ENCODE data around the gene MED14. TPM values are rescaled to one million over a fixed set of nuclear protein-coding genes. Genes with fewer than 3 reads are reported as not detected.

MED14 gene
- total and polyA plus RNA-seq, 2 experiments from 2014 or later: 16.0 to 31.9 TPM

DNA sequence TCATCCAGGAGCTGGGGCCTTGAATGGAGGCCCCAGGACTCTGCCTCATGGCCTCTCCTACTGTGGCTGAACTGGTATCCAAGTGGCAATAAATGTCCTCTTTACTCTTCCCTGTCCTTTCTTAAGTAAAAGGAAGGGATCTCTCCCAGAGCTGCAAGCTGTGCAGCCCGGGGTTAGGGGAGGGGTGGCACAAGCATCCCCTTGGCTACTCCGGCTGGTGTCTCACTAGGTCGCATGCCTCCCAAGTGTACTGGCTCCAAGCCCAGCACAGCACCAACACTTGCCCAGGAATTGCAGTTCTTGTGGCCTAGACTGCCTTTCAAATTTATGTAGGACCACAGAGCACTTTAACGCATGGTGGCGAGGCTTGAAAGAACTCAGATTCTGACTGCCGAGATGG, 44.7 kb upstream of the MED14 start:
- no peak overlapping the region for H3K4me2 ChIP-seq
- H3K36me3 ChIP-seq (replicated peaks; ENCODE audit: insufficient read depth, low read depth): no peaks in the 10 kb centered on the region
- no peaks in the 10 kb centered on the region for H3K9me3 ChIP-seq (ENCODE audit: low read depth)
- WGBS (ENCODE audit: low lambda C conversion rate, missing lambda C conversion rate): 81% methylated on average over 6 of the region's 6 CpGs
- no peak overlapping the region for H2AFZ ChIP-seq
- H3K27me3 ChIP-seq: no peaks in the 10 kb centered on the region
- no peak overlapping the region for H3K4me3 ChIP-seq
- no peaks in the 10 kb centered on the region for H3K4me1 ChIP-seq (ENCODE audit: insufficient read depth)
- H3K79me2 ChIP-seq: no peaks in the 10 kb centered on the region
- DNase-seq (ENCODE audit: low spot score): no peak
- no peaks in the 10 kb centered on the region for H4K20me1 ChIP-seq (ENCODE audit: insufficient read depth, poor library complexity, severe bottlenecking)
- H3K9me2 ChIP-seq (replicated peaks; ENCODE audit: insufficient read depth): no peaks in the 10 kb centered on the region
- no peak overlapping the region for H3K27ac ChIP-seq
- TF ChIP-seq, protein P1, sequence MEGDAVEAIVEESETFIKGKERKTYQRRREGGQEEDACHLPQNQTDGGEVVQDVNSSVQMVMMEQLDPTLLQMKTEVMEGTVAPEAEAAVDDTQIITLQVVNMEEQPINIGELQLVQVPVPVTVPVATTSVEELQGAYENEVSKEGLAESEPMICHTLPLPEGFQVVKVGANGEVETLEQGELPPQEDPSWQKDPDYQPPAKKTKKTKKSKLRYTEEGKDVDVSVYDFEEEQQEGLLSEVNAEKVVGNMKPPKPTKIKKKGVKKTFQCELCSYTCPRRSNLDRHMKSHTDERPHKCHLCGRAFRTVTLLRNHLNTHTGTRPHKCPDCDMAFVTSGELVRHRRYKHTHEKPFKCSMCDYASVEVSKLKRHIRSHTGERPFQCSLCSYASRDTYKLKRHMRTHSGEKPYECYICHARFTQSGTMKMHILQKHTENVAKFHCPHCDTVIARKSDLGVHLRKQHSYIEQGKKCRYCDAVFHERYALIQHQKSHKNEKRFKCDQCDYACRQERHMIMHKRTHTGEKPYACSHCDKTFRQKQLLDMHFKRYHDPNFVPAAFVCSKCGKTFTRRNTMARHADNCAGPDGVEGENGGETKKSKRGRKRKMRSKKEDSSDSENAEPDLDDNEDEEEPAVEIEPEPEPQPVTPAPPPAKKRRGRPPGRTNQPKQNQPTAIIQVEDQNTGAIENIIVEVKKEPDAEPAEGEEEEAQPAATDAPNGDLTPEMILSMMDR (IDR thresholded peaks at IDR 0.05; ENCODE audit: poor library complexity): no peak
- no peak for TF ChIP-seq EZH2 (IDR thresholded peaks at IDR 0.05; ENCODE audit: borderline replicate concordance)
- TF ChIP-seq EZH2phosphoT487 (IDR thresholded peaks at IDR 0.05; ENCODE audit: low read depth, severe bottlenecking, unreplicated experiment): no peak

DNA sequence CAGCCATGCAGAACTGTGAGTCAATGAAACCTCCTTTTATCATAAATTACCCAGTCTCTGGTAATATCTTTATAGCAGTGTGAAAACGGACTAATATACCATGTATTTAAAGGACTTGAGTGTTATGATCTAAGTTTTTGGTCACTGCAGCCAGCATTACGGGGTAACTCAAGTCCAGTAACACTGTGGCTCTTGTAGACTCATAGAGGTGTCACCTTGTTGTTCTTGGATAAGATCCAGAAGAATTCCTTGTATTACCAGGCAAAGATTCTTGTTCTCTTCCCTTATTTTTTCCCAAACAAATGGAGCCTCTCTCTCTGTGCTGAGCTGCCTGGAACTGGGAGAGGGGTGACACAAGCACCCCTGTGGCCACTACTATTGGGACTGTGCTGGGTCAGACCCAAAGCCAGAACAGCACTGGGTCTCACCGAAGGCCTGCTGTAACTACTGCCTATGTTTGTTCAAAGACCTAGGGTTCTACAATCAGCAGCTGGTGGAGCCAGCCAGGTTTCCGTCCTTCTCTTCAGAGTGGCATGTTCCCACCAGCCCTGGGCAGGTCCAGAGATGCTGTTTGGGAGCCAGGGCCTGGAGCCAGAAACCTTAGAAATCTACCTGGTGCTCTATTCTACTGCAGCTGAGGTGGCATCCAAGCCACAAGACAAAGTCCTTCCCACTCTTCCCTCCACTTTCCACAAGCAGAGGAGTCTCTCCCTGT, 43.7 kb upstream of the MED14 start:
- DNase-seq (ENCODE audit: low spot score): no peak
- Histone ChIP-seq H3K79me2 (no peaks in the 10 kb centered on the region), H3K4me3 (no peak overlapping the region), H3K4me1 (ENCODE audit: insufficient read depth) (no peaks in the 10 kb centered on the region), H4K20me1 (ENCODE audit: insufficient read depth, poor library complexity, severe bottlenecking) (no peaks in the 10 kb centered on the region), H3K4me2 (no peak overlapping the region), H2AFZ (no peak overlapping the region), H3K27ac (no peak overlapping the region), H3K27me3 (no peaks in the 10 kb centered on the region), H3K9me3 (ENCODE audit: low read depth) (no peaks in the 10 kb centered on the region), H3K36me3 (replicated peaks; ENCODE audit: insufficient read depth, low read depth) (no peaks in the 10 kb centered on the region), H3K9me2 (replicated peaks; ENCODE audit: insufficient read depth) (no peaks in the 10 kb centered on the region)
- 86% methylated on average over 4 of the region's 4 CpGs for WGBS (ENCODE audit: low lambda C conversion rate, missing lambda C conversion rate)
- TF ChIP-seq, protein P1 (IDR thresholded peaks at IDR 0.05; ENCODE audit: poor library complexity): no peak
- no peak for TF ChIP-seq EZH2phosphoT487 (IDR thresholded peaks at IDR 0.05; ENCODE audit: low read depth, severe bottlenecking, unreplicated experiment)
- TF ChIP-seq EZH2 (IDR thresholded peaks at IDR 0.05; ENCODE audit: borderline replicate concordance): no peak

DNA sequence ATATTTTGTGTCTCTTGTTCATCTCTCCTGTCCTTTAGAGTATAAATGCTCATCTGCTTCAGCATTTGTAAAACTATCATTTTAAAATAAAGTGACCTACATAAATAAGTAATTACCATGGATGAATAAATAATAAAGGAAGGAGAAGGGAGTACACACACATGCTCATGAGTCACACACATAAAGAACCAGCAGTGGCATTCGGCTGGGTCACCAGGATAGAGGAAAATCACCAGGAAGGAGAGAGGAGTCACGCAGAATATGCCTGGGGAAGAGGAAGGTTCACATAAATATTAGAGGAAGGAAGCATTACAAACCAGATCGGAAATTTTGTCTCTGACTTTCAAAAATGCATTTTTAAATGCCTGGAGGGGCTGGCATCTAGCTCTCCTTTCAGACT, 38.5 kb upstream of the MED14 start:
- no peaks in the 10 kb centered on the region for H4K20me1 ChIP-seq (ENCODE audit: insufficient read depth, poor library complexity, severe bottlenecking)
- no peak overlapping the region for H3K27ac ChIP-seq
- H2AFZ ChIP-seq: no peak overlapping the region

More for the DNA sequence above, 38.5 kb upstream of the MED14 start:
- TF ChIP-seq EZH2 (IDR thresholded peaks at IDR 0.05; ENCODE audit: borderline replicate concordance): no peak
- no peak for TF ChIP-seq EZH2phosphoT487 (IDR thresholded peaks at IDR 0.05; ENCODE audit: low read depth, severe bottlenecking, unreplicated experiment)
- TF ChIP-seq, protein P1 (IDR thresholded peaks at IDR 0.05; ENCODE audit: poor library complexity): no peak
- Histone ChIP-seq H3K79me2 (no peaks in the 10 kb centered on the region), H3K4me1 (ENCODE audit: insufficient read depth) (no peaks in the 10 kb centered on the region), H3K36me3 (replicated peaks; ENCODE audit: insufficient read depth, low read depth) (no peaks in the 10 kb centered on the region), H3K9me2 (replicated peaks; ENCODE audit: insufficient read depth) (no peaks in the 10 kb centered on the region), H3K4me2 (no peak overlapping the region), H3K27me3 (no peaks in the 10 kb centered on the region), H3K9me3 (ENCODE audit: low read depth) (no peaks in the 10 kb centered on the region), H3K4me3 (no peak overlapping the region)
- no peak for DNase-seq (ENCODE audit: low spot score)
- 79% methylated on average over 3 of the region's 3 CpGs for WGBS (ENCODE audit: low lambda C conversion rate, missing lambda C conversion rate)
